WERI-Rb-1 (cell line): ENCODE data around the gene LPCAT3.

ENCODE experiments used
- DNase-seq: peaks from one replicate; pipeline ENCODE4 v3.0.0-alpha.2; 2020
- H3K27ac ChIP-seq: fragments of 250-450 bp; sonication (Bioruptor Pico); 2 replicates; pipeline ENCODE4 v1.5.1; 2020; ENCODE audit warnings: mild to moderate bottlenecking, moderate library complexity
- H3K27me3 ChIP-seq: fragments of 250-450 bp; sonication (Bioruptor Pico); 2 replicates; pipeline ENCODE4 v1.5.1; 2021; ENCODE audit warnings: mild to moderate bottlenecking, low read depth, moderate library complexity; ENCODE audit not compliant: insufficient read depth, severe bottlenecking
- H3K36me3 ChIP-seq: fragments of 250-450 bp; sonication (Bioruptor Pico); 2 replicates; pipeline ENCODE4 v1.5.1; 2020; ENCODE audit warnings: mild to moderate bottlenecking, moderate library complexity
- H3K4me3 ChIP-seq: 2 replicates; pipeline ENCODE4 v1.5.1; 2011; ENCODE audit warnings: low read depth, mild to moderate bottlenecking, control low read depth, low read length
- H3K9me3 ChIP-seq: fragments of 250-450 bp; sonication (Bioruptor Pico); 2 replicates; pipeline ENCODE4 v1.5.1; 2021; ENCODE audit warnings: mild to moderate bottlenecking, moderate library complexity; ENCODE audit not compliant: severe bottlenecking
- TF ChIP-seq, protein P1 (sequence below): IDR thresholded peaks from 2 replicates; pipeline ENCODE4 v1.5.1; 2011; ENCODE audit warnings: low read depth, mild to moderate bottlenecking, control low read depth, inconsistent platforms, low read length

Gene LPCAT3

DNA sequence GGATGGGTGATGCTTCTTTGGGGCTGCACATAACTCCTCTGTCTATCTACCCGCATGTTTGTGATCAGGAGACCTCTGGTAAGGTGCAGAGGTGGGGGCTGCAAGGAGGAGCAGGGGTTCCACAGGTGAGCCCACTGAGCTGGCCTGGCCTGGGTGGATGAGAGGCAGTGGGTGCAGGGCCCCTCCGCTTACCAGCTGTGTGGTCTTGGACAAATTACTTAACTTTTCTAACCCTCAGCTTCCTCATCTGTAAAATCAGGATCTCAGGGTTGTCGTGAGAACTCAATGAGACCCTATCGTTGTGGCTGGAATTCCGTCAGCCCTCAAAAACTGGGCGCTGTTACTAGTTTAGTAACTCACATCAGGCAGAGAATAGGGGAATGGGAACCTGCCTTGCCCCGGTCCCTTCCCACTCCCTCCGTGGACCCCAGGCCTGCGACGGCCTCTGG is 59.6 kb downstream of the LPCAT3 start:
- Histone ChIP-seq H3K9me3 (no peaks in the 10 kb centered on the region), H3K27me3 (no peaks in the 10 kb centered on the region), H3K27ac (no peak overlapping the region), H3K4me3 (no peak overlapping the region), H3K36me3 (no peaks in the 10 kb centered on the region)
- no peak for DNase-seq
- TF ChIP-seq, protein P1, sequence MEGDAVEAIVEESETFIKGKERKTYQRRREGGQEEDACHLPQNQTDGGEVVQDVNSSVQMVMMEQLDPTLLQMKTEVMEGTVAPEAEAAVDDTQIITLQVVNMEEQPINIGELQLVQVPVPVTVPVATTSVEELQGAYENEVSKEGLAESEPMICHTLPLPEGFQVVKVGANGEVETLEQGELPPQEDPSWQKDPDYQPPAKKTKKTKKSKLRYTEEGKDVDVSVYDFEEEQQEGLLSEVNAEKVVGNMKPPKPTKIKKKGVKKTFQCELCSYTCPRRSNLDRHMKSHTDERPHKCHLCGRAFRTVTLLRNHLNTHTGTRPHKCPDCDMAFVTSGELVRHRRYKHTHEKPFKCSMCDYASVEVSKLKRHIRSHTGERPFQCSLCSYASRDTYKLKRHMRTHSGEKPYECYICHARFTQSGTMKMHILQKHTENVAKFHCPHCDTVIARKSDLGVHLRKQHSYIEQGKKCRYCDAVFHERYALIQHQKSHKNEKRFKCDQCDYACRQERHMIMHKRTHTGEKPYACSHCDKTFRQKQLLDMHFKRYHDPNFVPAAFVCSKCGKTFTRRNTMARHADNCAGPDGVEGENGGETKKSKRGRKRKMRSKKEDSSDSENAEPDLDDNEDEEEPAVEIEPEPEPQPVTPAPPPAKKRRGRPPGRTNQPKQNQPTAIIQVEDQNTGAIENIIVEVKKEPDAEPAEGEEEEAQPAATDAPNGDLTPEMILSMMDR, result no peak

DNA sequence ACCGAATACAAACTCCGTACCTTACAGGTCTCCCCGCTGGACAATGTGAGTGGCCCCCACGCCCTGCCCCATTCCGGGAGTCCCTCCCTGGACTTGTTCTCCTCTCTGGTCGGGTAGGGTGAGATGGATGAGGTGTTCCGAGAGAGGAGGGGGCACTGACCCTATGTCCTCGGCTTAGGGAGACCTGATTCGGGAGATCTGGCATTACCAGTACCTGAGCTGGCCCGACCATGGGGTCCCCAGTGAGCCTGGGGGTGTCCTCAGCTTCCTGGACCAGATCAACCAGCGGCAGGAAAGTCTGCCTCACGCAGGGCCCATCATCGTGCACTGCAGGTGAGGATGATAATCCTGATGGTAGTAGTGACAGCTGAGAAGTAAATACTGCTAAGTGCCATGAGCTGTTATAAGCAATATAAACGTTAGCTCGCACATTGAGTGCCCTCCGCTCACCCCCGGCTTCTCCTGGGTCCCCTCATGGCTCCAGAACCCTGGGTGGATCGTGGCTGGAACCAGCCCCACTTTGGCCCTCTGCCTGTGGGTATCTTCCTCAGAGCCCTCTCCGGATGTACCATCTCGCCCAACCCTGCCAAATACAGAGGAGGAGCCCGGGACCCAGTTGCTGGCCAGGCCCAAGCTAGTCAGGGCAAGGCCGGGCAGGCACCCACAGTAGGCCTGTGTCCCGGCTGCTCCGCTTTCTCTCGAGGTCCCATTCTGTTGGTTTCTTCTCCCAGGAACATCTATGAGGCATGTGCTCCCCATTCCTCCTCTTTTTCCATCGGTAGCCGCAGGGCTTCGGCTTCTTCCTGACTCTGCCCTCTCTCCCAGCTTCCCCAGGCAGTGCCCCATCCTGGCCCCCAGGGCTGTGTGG is 60.3 kb downstream of the LPCAT3 start:
- no peak for DNase-seq
- Histone ChIP-seq H3K9me3 (no peaks in the 10 kb centered on the region), H3K27me3 (no peaks in the 10 kb centered on the region), H3K4me3 (no peak overlapping the region), H3K36me3 (no peaks in the 10 kb centered on the region), H3K27ac (no peak overlapping the region)
- TF ChIP-seq, protein P1, result no peak

DNA sequence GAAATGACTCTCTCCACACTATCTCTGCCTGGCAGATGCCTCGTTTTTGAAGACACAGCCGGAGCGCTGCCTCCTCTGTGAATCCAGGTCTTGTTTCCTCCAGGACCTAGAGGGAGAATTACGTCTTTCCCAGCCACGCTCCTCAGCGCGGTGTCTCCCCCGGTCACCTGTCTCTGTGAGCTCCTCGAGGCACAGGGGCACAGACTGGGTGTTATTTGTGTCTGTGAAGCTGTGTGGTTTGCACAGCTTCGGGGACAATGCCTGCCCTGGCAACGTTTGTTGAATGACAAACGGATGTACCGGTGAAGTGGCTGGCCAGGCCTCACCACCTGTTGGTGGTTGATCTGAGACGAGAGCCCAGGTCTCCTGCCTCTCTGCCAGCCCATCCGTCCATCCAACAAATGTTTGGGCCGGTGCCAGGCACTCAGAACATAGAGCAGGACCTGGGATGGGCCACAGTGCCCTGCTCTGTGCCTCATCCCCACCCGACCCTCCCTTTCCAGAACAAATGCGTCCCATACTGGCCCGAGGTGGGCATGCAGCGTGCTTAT is 61.0 kb downstream of the LPCAT3 start:
- no peaks in the 10 kb centered on the region for H3K9me3 ChIP-seq
- no peaks in the 10 kb centered on the region for H3K27me3 ChIP-seq
- DNase-seq, result no peak
- no peak overlapping the region for H3K27ac ChIP-seq
- H3K36me3 ChIP-seq, result no peaks in the 10 kb centered on the region
- TF ChIP-seq, protein P1, result no peak
- no peak overlapping the region for H3K4me3 ChIP-seq

DNA sequence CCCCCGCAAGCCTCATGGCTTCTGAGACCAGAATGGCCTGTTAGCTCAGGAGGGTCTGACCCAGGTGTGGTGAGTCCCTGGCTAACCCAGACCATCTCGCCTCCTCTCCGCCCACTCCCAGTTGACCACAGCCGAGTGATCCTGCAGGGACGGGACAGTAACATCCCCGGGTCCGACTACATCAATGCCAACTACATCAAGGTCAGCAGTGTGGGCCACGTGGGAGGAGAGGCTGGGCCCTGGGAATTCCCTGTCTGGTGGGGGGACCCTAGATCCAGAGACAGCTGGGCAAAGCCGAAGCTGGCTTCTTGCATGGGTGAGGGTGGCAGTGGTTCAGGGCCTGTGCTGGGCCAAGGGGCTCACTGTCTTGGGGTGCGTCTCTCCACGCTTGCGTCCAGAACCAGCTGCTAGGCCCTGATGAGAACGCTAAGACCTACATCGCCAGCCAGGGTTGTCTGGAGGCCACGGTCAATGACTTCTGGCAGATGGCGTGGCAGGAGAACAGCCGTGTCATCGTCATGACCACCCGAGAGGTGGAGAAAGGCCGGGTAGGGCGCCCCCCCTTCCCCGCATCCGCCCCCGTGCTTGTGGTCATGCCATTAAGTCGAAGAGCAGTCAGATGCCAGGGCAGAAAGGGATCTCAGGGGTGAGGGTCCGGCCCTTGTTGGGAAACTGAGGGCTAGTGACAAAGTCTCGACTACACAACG is 62.1 kb downstream of the LPCAT3 start:
- Histone ChIP-seq H3K9me3 (no peaks in the 10 kb centered on the region), H3K36me3 (no peaks in the 10 kb centered on the region), H3K27ac (no peak overlapping the region), H3K4me3 (no peak overlapping the region), H3K27me3 (no peaks in the 10 kb centered on the region)
- DNase-seq, result no peak
- TF ChIP-seq, protein P1, result no peak

DNA sequence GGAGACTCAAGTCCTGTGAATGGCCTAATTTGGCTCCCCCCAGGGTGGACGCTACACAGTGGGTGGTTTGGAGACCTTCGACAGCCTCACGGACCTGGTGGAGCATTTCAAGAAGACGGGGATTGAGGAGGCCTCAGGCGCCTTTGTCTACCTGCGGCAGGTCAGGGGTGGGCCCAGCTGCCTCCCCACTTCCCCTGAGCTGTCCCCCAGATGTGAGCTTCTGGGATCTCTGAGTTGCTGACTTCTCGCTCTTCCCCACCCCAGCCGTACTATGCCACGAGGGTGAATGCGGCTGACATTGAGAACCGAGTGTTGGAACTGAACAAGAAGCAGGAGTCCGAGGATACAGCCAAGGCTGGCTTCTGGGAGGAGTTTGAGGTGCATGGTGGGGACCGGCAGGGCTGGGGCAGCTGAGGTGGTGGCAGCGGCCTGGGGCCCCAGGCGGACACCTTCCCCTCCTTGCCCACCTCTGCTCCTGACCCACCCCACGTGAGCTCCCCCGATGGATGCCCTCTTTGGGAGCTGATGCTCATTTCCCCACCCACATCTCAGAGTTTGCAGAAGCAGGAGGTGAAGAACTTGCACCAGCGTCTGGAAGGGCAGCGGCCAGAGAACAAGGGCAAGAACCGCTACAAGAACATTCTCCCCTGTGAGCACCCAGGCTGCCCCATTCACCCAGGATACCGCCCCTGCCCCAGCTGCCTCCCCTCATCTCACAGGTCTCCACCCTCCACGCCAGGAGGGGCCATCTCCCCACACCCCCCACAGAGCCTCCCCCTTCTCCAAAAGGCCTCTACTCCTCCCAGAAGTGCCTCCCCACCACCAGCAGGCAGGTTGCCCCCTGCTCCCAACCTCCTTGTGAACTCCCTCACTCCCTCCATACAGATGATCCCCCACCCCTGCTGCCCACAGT is 62.9 kb downstream of the LPCAT3 start:
- TF ChIP-seq, protein P1, result no peak
- H3K27ac ChIP-seq, result no peak overlapping the region
- H3K36me3 ChIP-seq, result no peaks in the 10 kb centered on the region
- DNase-seq, result no peak
- no peaks in the 10 kb centered on the region for H3K27me3 ChIP-seq
- H3K4me3 ChIP-seq, result no peak overlapping the region
- no peaks in the 10 kb centered on the region for H3K9me3 ChIP-seq
